Type B pancreatic cell (in vitro differentiated cells): ENCODE data around the gene TIMP2. TPM values are rescaled to one million over a fixed set of nuclear protein-coding genes. Genes with fewer than 3 reads are reported as not detected.
"Not testable (repeated sequence)": the region's sequence is repeated elsewhere in the genome, so short reads cannot be mapped to it uniquely, and the experiment has no call there.

ENCODE experiments used
- DNase-seq: peaks from one replicate; pipeline ENCODE4 v3.0.0; 2021; ENCODE audit warnings: mixed read lengths; ENCODE audit not compliant: unreplicated experiment; ENCODE audit errors: extremely low spot score
- H3K27ac Mint-ChIP-seq: 2 replicates; pipeline ENCODE4 v1.8.0; 2021; ENCODE audit warnings: mild to moderate bottlenecking, mixed read lengths
- H3K27me3 Mint-ChIP-seq: 2 replicates; pipeline ENCODE4 v1.8.0; 2021; ENCODE audit warnings: mixed read lengths
- H3K36me3 Mint-ChIP-seq: 2 replicates; pipeline ENCODE4 v1.8.0; 2021; ENCODE audit warnings: mixed read lengths
- H3K4me1 Mint-ChIP-seq: one replicate; pipeline ENCODE4 v1.8.0; 2021; ENCODE audit warnings: mixed read lengths; ENCODE audit not compliant: unreplicated experiment
- H3K4me3 Mint-ChIP-seq: 2 replicates; pipeline ENCODE4 v1.8.0; 2021; ENCODE audit warnings: mild to moderate bottlenecking, mixed read lengths
- H3K9me3 Mint-ChIP-seq: 2 replicates; pipeline ENCODE4 v1.8.0; 2021; ENCODE audit warnings: mixed read lengths
- total RNA-seq: library from RNA; stranded (reverse); gene quantifications from 2 replicates; pipeline ENCODE4 v1.2.1, GENCODE V29; 2021; ENCODE audit warnings: low replicate concordance
- TF ChIP-seq, protein P1 (sequence below): fragments of 200-600 bp; sonication (generic); conservative IDR thresholded peaks from 2 replicates; pipeline ENCODE4 v1.5.0; 2021; ENCODE audit warnings: antibody characterized with exemption, mild to moderate bottlenecking

Gene TIMP2
- total RNA-seq, 1 donor from 2014 or later: 125 TPM

DNA sequence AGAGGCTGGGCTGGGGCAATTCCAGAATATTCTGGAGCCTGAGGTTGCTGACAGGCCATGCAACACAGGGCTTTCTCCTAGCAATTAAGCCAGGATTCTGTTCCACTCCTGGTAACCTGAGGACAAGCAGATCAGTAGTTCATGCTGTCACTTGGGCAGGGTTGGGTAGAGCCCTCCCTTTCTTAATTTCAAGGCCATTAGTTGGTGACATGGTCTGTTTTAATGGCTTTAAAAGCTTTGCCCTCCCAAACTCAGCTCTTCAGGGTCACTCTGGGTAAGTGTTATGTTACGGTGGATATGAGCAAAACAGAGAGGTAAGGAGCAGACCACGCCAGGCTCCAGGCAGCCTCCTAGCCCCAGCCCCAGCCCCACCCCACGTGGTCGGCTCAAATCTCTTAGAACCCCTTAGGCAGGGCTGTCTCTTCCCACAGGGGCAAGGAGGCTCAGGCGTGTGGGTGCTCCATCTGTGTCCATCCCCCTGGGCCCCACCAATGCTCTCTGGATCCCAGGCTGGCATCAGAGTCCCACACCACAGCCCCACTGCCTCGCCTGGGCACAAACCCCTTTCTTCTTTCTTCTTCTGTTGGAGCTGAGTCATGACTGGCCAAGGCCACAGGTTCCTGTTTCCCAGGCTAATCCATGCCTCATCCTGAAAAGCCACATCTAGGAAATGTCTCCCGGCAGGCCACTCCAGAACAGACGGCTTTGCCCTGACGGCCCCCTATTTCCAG lies 49.7 kb downstream of the TIMP2 start:
- Mint-ChIP-seq H3K4me3 (peak overlapping the region; percentile 68), H3K9me3 (no peaks in the 10 kb centered on the region), H3K4me1 (peaks cover 38% of the 10 kb centered on the region), H3K36me3 (peaks cover 10% of the 10 kb centered on the region), H3K27me3 (no peaks in the 10 kb centered on the region), H3K27ac (peak overlapping the region; percentile 94)
- DNase-seq: no peak
- TF ChIP-seq, protein P1, sequence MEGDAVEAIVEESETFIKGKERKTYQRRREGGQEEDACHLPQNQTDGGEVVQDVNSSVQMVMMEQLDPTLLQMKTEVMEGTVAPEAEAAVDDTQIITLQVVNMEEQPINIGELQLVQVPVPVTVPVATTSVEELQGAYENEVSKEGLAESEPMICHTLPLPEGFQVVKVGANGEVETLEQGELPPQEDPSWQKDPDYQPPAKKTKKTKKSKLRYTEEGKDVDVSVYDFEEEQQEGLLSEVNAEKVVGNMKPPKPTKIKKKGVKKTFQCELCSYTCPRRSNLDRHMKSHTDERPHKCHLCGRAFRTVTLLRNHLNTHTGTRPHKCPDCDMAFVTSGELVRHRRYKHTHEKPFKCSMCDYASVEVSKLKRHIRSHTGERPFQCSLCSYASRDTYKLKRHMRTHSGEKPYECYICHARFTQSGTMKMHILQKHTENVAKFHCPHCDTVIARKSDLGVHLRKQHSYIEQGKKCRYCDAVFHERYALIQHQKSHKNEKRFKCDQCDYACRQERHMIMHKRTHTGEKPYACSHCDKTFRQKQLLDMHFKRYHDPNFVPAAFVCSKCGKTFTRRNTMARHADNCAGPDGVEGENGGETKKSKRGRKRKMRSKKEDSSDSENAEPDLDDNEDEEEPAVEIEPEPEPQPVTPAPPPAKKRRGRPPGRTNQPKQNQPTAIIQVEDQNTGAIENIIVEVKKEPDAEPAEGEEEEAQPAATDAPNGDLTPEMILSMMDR: no peak

DNA sequence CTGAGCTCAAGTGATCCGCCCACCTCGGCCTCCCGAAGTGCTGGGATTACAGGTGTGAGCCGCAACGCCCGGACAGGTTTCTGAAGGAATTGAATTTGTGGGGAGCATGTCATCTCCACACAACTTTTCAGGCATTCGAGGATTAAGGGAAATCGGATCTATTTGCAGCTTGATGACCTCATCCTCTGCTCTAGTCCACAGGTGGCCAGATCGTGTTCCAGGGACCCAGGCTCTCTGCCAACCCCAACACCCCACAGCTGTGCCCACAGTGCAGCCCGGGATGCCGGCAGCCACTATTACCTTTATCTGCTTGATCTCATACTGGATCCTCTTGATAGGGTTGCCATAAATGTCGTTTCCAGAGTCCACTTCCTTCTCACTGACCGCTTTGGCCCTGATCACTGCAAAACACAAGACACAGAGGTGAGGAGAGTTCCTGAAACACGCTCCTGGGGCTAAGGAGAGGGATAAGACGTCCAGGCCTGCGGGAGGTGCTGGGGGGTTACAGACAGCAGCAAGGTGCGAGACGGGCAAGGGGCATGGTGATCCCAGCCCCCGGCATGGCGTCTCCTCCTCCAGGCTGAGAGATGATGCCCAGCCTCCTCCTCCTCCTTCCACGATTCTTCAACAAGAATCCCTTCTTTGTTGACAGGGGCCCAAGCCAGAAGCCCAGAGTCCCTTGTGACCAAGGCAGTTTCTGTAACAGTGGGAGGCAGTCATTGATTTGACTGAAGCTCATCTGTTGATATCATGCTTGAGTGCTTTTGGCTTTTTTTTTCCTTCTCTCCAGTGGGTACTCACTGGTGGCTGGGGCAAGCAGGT lies 51.5 kb downstream of the TIMP2 start:
- no peak for DNase-seq

DNA sequence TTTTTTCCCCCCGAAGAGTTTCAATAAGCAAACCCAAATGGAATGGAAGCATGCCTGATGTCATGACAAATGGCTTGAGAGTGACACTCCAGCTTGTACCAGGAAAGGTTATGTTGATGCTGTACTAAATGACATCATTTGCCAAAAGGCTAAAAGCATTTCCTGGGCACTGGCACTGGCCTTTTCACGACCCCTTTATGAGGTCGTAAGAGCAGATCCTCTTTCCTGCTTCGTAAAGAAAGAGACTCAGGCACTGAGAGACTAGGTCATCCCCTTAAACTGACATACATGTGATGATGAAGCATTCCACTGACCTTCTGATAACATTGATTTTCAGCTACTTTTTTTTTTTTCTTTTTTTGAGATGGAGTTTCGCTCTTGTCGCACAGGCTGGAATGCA lies 52.7 kb downstream of the TIMP2 start:
- peaks cover 15% of the 10 kb centered on the region for H3K36me3 Mint-ChIP-seq
- no peak for DNase-seq
- peaks cover 20% of the 10 kb centered on the region for H3K4me1 Mint-ChIP-seq
- no peak overlapping the region for H3K4me3 Mint-ChIP-seq
- TF ChIP-seq, protein P1: no peak
- no peaks in the 10 kb centered on the region for H3K9me3 Mint-ChIP-seq
- no peaks in the 10 kb centered on the region for H3K27me3 Mint-ChIP-seq
- H3K27ac Mint-ChIP-seq: peak overlapping the region; percentile 55

More for the DNA sequence above, 51.5 kb downstream of the TIMP2 start:
- Mint-ChIP-seq H3K4me3 (no peak overlapping the region), H3K36me3 (peaks cover 15% of the 10 kb centered on the region), H3K27me3 (no peaks in the 10 kb centered on the region), H3K27ac (peak overlapping the region; percentile 94), H3K4me1 (peaks cover 28% of the 10 kb centered on the region), H3K9me3 (no peaks in the 10 kb centered on the region)
- TF ChIP-seq, protein P1: no peak

DNA sequence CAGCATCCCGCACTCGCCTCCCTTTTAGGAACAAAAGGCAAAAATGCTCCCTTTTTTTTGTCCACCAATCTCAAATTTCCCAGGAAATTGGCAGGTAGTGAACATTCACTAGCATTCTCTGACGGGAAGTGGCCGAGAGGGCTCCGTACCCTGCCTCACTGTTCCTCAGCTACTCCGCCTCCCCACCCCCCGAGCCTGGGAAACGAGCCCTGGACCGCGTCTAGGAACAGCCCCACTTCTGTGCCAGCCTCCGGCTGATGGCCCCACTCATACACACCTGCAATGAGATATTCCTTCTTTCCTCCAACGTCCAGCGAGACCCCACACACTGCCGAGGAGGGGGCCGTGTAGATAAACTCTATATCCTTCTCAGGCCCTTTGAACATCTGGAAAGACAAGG lies 54.6 kb downstream of the TIMP2 start:
- Mint-ChIP-seq H3K27ac (no peak overlapping the region), H3K9me3 (no peaks in the 10 kb centered on the region), H3K4me3 (no peak overlapping the region), H3K4me1 (peaks cover 10% of the 10 kb centered on the region), H3K36me3 (peaks cover 8% of the 10 kb centered on the region), H3K27me3 (no peaks in the 10 kb centered on the region)
- TF ChIP-seq, protein P1: no peak
- no peak for DNase-seq

DNA sequence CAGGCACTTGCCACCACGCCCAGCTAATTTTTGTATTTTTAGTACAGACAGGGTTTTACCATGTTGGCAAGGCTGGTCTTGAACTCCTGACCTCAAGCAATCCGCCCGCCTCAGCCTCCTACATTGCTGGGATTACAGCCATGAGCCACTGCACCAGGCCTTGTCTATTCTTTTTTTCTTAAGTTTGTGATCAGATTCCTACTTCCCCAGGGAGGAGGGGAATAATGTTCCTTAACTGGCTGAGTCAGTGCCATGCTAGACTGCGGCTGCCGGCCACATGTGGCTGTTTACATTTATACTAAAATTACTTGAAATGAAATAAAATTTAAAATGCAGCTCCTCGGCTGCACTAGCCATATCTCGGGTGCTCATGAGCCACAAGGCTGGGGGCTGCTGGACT lies 56.8 kb downstream of the TIMP2 start:
- DNase-seq: no peak
- peaks cover 5% of the 10 kb centered on the region for H3K4me1 Mint-ChIP-seq
- TF ChIP-seq, protein P1: no peak
- no peaks in the 10 kb centered on the region for H3K27me3 Mint-ChIP-seq
- H3K36me3 Mint-ChIP-seq: peaks cover 12% of the 10 kb centered on the region
- no peak overlapping the region for H3K27ac Mint-ChIP-seq
- H3K9me3 Mint-ChIP-seq: no peaks in the 10 kb centered on the region
- no peak overlapping the region for H3K4me3 Mint-ChIP-seq

DNA sequence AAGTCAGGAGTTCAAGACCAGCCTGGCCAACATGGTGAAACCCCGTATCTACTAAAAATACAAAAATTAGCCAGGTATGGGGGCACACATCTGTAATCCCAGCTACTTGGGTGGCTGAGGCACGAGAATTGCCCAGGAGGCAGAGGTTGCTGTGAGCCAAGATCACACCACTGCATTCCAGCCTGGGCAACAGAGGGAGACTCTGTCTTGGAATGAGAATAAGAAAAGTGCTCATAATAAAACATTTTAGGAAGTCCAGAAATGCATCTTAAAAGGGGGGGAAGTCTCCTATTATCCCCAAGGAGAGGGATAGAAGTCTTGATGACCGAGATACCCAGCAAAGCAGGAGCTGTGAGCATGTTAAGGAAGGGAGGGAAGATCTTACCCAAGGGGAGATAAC lies 58.1 kb downstream of the TIMP2 start:
- H3K27me3 Mint-ChIP-seq, DNase-seq, H3K4me3 Mint-ChIP-seq, H3K4me1 Mint-ChIP-seq, H3K9me3 Mint-ChIP-seq: not testable (repeated sequence)
- peaks cover 20% of the 10 kb centered on the region for H3K36me3 Mint-ChIP-seq
- peak overlapping the region; percentile 62 for H3K27ac Mint-ChIP-seq
